Hematopoietic multipotent progenitor cell treated with erythropoietin and hydrocortisone succinate and interleukin-3 and kit ligand, for 17 days (in vitro differentiated cells): ENCODE data around the gene BBIP1.
"Not testable (repeated sequence)": the region's sequence is repeated elsewhere in the genome, so short reads cannot be mapped to it uniquely, and the experiment has no call there.

Source experiments
- DNase-seq: peaks from one replicate; pipeline ENCODE4 v3.0.0-alpha.2; 2015; ENCODE audit warnings: low spot score

Gene BBIP1

DNA sequence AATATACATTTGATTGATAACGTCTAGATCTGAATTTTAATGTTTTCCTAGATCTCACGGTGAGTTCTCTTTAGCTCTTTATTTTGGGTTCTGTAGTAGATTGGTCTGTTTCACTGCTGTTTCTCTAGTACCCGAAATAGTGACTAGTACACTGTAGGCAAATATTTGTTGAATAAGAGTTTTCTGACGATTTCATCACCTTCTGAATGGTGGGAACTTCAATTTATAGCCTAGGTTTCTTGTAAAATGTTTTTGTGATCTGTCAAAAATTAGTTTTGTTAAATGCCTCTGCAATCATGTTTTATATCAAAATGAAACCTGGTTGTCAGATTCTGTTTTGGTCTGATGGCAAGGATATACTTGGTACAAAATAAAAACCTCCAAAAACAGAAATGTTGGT lies 37.1 kb downstream of the BBIP1 start:
- no peak for DNase-seq

DNA sequence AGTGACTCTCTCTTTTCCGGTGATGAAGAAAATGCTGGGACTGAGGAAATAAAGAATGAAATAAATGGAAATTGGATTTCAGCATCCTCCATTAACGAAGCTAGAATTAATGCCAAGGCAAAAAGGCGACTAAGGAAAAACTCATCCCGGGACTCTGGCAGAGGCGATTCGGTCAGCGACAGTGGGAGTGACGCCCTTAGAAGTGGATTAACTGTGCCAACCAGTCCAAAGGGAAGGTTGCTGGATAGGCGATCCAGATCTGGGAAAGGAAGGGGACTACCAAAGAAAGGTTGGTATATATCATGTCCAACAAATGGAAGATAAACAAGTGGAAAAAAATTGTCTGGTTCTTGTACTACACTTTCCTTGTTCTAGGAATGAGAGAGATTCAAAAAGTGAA lies 37.7 kb downstream of the BBIP1 start:
- no peak for DNase-seq

DNA sequence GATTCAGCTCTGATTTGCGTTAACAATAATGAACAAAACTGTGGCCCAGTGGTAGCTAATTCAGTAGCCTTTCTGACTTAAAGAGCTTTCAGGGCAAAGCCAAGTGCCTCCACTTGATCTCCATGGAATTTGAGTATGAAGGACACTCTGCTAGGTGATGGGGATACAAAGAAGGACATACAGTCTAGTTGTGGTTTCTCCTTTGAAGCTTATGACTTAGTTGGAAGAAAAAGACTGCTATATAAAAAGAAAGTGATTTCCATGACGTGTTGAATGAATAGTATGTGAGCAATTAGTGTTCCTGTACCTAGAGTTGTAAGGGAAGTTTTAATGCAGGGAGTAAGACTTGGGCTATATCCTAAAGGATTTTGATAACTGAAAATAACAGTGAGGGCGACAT lies 39.0 kb downstream of the BBIP1 start:
- DNase-seq: no peak

DNA sequence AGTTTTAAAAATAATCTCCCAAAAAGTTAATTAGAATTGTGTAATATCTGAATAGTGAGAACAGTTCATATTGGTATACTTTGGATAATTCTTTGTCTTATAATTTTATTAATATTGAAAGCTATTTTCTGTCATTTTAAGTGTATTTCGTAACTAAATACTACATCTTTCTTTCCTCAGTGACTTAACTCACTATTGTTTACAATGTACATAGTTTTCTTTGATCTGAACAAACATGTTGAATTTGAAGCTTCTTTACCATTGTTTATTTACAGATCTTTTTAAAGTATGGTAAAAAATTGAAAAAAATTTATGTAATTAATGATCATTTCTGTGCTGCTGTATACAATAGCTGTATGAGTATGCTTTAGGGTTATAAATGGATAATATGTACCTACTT lies 42.2 kb downstream of the BBIP1 start:
- DNase-seq: no peak

DNA sequence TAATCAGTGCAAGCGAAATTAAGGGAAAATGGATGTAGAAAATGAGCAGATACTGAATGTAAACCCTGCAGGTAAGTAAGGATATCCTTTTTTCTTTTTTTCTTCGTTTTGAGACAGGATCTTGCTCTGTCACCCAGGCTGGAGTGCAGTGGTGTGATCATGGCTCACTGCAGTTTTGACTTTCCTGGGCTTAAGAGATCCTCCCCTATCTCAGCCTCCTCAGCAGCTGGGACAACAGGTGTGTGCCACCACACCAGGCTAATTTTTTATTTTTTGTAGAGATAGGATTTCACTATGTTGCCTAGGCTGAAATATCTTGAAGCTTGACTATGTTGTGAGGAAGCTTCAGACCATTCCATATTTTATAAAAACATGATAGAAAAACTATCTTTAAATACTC lies 43.0 kb downstream of the BBIP1 start:
- DNase-seq: no peak

DNA sequence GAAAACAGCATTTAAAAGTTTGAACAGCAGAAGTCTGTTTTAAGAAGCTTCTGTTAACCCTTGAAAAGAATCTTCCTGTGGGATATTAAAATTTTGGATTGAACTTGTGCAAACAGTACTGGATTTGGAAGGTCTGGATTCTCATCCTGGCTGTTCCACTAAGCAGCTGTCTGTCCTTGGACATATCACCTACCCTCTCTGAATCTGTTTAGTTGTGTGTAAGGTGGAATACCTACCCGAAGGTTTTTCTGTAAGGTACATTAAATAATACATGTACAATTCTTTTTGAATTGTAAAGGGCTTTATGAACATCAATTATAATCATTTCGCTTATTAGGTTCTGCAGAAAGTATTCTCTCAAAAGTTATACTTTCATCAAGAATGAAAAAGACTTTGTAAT lies 45.0 kb downstream of the BBIP1 start:
- peak; percentile 27 for DNase-seq

DNA sequence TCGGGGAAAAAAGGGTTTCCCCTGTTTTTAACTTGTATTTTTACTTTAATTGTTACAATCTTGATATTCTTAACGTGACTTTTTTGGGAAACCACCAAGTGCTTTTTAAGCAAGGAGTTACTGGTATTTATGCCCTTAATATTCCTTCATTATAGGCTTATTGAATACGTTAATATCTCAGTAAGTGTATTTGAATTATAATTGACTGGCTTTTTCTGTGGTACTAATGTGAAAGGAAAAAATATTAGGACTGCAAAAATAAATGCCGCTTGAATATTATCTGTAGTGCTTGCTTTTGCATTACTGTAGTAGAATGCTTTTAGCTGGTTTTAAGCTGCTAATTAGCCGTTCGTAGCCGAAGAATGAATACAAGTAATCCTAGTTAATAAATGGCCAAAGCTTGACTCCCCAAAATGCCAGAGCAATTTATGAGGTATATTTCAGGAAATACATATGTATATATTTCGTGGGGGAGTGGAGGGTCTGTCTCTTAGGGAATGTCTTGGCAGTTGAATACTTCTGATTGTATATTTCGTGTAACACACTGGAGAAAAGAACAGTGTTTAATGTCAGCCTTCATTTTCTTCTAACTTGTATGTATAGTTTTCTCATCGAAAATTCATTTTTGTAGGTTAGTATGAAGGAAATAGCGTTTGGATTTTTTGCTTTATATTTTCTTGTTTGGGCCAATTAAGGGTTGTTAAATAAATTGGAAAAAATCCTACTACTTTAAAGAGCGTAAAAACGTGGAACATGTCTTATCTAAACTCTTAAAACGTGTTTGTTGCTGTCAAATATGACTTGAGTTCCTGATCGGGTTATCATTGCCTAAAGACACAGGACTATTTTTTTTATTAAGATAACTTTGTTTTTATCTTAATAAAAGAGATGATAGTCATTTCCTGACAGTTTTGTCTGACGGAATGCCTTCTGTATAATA lies 45.7 kb downstream of the BBIP1 start:
- DNase-seq: peak; percentile 44

DNA sequence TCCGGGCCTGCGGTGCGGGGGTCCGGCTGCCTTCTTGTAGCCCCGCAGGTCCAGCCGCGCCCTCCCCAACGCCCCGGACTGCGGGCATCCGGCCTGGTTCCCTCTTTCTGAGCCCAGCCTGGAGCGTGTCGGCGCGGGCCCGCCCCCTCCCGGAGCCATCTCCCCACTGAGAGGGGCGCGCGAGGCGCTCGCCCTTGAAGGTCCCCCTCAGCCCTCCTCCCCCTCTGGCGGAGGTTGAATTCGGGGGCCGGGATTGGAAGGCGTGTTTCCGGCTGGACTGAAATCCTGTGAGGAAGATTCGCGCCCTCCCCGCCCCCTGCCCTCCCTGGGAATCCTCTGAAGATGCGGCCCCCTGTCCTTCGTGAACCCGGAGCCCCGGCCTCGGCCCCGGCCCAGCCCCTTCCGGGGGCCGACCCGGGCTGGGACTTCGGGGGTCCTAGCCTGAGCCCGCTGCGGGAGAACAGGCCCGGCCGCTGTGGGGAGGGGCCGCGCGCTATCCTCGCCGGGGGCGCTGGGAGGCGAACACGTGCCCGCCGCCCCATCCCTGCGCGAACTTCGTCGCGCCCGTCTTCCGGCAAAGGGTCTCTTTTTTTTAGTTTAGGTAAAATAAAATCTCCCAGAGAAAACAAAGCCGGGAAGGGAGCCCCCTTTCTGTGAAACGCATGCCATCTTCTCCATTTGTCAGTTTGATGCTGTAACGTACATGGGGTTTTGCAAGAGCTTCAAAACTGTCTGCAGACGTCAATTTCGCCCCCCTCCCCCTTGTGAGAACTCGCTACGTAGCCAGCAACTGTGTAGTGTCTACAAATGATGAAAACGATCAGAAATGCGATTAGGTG lies 46.6 kb downstream of the BBIP1 start:
- peak; percentile 59 for DNase-seq

DNA sequence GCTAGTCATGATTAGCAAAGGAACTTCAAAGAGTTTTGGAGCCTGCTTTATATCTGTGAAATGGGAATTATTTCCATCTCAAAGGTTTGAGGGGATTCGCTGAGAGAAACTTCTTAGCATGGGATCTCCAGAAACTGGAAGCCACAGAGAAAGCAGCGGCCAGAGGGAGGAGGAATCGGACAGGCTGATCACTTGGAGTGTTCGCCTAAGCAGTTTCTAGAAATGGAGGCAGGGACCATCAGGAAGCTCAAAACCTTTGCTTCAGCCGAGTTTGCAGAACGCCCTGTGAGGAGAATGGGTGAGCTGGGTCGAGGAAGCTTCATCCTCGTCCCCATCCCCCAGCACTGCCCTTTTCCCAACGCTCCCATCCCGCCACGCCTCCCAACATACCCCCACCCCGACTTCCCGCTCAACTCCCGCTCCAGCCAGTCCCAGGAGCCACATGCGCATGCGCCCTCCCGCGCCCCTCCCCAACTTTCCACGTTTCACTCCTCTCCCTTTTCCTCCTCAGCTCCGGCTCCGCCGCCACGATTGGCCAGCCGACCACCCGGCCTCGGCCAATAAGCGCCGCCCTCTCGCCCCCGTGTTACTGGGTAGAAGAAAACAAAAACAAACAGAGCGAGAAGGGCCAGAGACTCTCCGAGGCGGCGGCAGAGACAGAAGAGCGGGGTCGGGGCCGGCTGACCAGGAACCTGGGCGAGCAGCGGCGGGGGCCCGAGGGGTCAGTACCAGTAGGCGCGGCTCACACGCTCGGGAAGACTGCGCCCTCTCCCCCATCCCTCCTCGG lies 47.5 kb downstream of the BBIP1 start, which contains the start of gene PDCD4:
Gene PDCD4, plus strand, starts transcription at position 631 of the 787 bp plus-strand sequence. CDS start 4,100 bp downstream, outside the sequence.
- DNase-seq: peak; percentile 84

DNA sequence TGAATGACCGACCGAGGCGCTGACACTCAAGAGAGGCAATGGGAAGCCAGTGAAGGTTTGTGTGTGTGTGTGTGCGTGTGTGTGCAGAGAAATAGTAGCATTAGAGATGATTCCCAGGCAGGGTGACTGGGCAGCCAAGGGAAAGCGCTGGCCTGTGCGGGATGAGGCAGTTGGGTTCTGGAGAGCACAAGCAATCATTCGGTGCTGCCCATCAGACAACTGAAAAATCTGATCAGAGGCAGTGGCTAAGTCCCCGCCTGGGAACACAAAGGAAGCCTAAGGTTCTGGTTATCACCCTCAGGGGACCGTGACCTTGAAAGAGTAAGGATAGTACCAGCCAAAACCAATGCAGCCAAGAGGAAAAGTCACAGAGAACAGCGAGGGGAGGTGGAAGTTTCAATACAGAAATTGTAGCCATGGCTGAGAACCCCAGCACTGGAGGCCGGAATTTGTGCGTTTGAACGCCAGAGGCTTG lies 48.1 kb downstream of the BBIP1 start:
- DNase-seq: no peak

DNA sequence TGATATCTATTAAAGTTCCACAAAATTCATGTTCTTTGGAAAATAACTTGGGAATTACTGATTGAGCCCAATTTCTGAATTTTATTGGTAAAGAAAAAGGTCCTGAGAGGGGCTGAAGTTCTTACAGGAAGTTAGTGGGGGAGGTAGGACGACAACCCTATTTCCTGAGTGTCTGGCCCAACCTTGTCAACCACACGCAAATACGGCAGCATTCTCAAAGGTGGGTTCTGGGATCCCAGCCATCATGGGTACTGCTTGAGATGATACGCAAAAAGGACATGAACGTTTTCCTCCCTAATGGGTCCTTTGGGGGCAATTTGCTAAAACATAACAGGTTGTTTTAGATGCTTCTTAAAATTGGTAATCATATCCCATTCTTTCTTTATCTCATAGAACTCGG lies 50.0 kb downstream of the BBIP1 start:
- no peak for DNase-seq

DNA sequence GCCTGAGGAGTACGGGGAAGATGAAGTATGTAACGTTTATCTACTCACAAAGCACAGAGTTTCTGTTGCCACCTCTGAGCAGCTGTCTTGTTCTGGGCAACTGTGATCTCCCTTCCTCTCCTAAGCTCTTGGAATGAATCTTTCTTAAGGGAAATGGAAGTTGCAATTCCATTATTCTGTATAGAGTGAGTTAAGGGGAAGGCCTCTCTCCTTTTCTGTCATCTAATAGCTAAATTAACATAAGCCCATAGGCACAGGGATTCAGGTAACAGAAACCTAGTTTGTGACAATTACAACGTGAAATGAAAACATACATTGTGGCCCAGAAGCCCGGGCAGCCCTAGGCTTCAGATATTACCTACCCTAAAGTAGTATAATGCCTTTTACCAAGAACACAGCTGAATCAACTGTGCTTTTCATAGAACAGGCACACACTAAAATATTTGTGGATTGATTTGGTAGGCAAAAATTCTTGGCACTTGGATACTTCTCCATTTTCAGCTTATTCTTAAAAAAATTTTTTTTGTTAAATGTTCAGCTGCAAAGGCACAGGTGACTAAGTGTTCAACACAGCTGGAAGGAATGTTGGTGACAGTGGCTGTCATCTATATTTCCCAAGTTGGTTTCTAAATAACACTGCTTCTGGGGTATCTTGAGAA lies 51.0 kb downstream of the BBIP1 start:
- DNase-seq: no peak

DNA sequence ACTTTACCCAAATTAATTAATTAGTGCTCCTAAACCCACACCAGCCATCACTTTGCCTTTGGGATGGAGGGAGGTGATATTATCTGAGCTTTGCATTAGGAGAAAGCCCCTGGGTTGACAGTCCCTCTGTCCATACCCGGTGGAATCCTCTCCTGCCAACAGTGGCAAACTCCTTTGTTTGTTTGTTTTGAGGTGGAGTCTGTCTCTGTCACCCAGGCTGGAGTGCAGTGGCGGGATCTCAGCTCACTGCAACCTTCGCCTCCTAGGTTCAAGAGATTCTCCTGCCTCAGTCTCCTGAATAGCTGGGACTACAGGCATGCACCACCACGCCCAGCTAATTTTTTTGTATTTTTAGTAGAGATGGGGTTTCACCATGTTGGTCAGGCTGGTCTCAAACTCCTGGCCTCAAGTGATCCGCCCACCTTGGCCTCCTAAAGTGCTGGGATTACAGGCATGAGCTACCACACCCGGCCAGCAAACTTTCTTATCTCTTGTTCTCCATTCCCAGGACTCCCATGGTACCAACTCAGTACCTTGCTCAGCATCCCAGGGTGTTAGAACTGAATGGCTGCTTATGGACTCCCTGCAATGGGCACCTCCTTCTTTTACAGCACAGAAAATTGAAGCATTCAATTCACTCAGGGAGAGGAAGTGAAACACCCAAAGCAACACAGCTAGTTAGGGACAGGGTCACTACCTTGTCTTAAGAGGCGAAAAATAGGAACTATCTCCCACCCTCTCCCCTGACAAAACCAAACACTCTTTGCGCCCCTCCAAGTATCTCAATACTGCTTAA lies 51.8 kb downstream of the BBIP1 start:
- DNase-seq: not testable (repeated sequence)

DNA sequence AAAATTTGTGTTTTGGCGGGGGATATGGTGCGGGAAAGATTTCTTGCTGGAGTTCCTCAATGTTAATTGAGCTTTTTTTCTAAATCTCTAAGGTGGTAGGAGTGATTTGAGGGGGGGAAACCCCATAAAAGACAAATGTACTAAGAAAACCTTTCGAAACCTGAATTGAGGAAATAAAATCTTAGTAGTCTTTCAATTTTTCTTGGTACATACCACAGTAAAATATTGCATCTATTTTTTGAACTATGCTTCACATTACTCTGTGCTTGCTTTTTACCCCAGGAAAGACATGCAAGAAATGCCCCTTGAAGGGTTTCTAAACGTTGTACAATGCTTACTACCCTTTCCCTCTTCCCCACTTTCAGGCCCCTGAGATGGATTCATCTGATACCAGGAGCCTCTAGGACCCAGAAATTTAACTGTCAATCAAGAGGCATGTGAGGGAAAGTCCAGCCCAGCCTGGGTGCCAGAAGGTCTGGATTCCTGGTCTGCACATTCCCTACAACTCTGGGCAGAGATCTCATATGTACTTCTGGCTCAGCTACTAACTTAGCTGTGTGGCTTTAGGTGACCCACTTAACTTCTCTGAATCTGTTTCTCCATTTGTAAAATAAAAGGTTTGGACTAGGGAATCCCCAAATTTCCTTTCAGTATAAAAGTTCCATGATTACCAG lies 53.0 kb downstream of the BBIP1 start:
- no peak for DNase-seq

DNA sequence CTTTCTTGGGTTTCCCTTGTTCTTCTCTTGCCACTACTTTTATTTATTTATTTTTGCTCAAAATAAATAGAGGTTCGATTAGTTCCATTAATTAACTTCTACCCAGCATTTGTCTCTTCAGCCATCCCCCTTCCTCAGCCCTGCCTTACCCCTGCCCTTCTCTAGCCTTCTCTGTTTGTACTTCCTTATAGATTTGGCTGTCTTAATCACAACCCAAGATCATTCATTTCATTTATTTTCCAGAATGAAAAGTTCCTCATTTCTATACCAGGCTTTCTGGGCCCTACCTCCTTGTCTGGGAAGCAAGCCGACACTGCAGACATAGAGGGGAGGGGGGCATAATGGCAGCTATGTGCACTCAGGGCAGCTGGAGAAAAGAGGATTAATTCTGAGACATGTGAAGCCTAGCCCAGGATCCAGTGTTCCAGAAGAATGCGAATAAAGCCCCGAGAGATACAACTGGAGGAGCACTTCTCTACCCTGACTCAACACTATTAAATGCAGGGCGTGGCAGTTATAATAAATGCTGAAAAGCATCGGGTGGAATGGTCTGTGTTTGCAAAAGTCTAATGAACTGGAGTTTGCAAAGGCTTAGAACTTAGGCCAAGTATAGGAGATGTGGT lies 53.7 kb downstream of the BBIP1 start:
- DNase-seq: no peak

DNA sequence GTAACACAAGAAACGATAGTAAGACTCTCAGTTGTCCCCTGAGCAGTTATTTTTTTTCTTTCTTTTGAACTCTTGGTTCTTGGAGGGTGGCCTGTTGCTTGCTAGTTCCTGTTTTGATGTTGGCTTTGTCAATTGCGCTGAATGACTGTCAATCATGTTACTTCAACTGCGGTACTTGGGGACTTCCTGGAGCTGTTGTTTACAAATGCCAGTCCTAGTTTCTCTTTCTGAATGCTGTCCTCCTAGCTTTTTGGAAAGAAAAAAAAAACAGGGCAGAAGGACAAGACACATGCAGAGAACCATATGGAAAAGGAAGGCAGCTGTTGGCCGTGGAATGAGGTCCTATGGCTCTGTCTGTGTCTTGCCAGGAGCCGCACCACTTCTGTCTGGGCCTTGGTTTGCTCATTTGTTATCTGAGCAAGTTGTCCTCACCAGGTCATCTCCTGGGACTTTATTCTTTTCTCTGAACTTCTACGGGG lies 54.3 kb downstream of the BBIP1 start:
- peak; percentile 44 for DNase-seq

DNA sequence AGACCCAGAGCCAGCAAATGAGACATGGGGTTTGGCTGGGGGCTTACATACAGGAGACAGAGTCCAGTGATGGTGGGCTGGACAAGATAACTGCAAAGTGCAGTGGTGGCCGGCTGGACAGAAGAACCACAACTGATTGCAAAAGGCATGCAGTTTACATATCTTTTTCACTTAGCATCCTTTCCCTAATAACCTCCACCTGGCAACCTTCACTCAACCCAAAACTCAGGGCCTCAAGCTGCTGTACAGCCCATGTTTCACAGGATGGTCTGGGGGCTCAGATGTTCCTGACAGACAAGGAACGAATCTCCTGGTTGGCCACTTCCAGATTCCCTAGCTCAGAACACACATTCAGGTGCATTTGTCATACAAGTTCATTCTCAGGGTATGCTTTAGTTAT lies 55.0 kb downstream of the BBIP1 start:
- DNase-seq: no peak

DNA sequence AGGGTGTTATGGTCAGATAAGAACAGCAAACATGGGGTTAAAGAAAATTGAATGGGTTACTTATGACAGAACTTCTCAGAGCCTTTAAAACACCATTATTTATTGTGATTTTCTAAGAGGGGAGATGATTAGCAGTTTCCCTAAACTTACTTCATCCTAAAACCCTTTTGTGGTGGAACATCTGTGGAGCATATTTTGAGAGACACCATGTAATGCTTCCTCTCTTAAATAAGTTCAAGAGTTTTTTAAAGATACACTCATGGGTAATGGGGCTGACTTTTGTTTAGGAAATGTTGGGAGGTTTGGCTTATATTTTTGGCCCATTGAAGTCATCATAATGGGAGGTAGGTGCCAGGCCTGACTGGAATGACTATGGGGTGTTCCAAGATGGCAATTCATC lies 55.6 kb downstream of the BBIP1 start:
- DNase-seq: no peak

DNA sequence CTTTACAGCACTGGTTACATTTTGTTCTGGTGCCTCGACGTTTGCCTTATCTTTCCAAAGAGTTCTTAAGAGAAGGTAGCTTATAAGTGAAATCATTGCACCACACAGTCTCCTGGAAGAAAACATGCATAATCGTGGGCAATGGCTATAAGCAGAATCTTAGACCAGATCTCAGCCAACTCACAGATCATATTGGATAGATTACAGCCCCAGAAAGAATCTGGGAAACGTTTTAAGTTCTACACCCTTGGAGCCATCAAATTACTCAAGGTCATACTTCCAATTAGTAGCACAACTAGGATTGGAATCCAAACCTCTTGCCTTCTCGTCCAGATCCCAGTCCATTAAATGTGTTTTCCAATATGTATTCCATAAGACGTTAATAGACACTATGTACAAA lies 56.0 kb downstream of the BBIP1 start:
- no peak for DNase-seq
